ENCODE results near the gene GRHL1. TPM values are rescaled to one million over a fixed set of nuclear protein-coding genes. Genes with fewer than 3 reads are reported as not detected.
A peak's percentile ranks its signal among the peaks of the same experiment; 100 is the strongest.

GRHL1 gene
- total RNA-seq, 1 donor from 2014 or later = 0.43 TPM

DNA sequence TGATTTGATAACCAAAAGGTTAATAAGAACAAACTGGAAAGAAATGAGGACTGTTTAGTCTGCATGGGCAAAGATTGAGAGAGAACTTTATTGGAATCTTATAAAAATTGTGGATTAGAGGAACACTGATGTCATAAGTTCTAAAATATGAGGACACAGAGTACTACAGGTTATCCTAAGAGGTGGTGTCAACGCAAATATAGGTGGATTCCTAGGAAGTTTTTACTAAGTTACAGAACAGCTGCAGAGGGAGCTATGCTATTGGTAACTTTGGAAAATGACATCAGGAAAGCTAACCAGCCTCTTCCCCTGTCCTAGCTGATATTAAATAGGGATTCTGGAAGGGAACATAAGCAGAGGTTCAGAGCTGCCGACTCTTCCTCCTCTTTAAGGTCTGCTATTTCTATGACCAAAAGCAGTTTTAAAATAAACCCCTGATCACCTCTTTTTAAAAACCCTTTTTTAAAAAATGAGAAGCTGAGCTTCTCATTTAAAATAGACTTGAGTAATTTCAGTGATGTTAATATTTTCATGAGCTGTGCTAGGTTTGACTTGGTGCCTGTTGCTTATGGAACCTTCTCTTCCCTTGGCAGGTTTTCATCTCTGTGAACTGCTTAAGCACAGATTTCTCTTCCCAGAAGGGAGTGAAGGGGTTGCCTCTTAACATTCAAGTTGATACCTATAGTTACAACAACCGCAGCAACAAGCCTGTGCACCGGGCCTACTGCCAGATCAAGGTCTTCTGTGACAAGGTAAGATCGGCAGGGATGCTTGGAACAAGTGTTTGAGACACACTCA lies 34.2 kb downstream of the GRHL1 start:
- H3K36me3 ChIP-seq = no peaks in the 10 kb centered on the region
- H3K27ac ChIP-seq = peak overlapping the region; percentile 65 to 76
- DNase-seq (ENCODE audit: low spot score in 2 of 2) = no peak
- no peaks in the 10 kb centered on the region for H3K27me3 ChIP-seq
- H3K9me3 ChIP-seq = no peaks in the 10 kb centered on the region
- H3K4me3 ChIP-seq = no peak overlapping the region
- TF ChIP-seq, protein P1, sequence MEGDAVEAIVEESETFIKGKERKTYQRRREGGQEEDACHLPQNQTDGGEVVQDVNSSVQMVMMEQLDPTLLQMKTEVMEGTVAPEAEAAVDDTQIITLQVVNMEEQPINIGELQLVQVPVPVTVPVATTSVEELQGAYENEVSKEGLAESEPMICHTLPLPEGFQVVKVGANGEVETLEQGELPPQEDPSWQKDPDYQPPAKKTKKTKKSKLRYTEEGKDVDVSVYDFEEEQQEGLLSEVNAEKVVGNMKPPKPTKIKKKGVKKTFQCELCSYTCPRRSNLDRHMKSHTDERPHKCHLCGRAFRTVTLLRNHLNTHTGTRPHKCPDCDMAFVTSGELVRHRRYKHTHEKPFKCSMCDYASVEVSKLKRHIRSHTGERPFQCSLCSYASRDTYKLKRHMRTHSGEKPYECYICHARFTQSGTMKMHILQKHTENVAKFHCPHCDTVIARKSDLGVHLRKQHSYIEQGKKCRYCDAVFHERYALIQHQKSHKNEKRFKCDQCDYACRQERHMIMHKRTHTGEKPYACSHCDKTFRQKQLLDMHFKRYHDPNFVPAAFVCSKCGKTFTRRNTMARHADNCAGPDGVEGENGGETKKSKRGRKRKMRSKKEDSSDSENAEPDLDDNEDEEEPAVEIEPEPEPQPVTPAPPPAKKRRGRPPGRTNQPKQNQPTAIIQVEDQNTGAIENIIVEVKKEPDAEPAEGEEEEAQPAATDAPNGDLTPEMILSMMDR (IDR thresholded peaks at IDR 0.05) = no peak
- intact Hi-C loops (cut with DNase I) = loop anchor here (1.0 to 5.0 kb wide), 5 partner anchors 21 to 422 kb away; partner anchors contain the start of gene GRHL1
- H3K4me1 ChIP-seq = peaks cover 9 to 24% of the 10 kb centered on the region in 2 donors

DNA sequence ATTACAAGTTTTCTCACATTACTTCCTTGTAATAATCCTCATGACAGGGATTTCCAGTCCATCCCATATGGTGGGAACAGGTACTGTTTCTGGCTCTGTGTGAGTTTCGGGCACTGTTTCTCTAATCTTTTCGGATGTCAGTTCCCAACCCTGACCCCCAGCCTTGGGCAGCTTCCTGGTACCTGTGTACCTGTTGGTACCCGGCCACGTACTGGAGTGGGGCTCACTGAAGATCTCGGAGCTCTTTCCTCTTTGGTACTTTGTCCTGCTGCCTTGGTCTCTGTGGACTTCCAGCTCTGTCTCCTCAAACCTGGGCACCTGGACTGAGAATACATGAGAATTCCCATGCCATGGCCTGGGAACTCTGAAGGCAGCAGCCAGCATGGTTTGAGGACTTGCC lies 36.8 kb downstream of the GRHL1 start:
- no peak for DNase-seq (ENCODE audit: low spot score in 2 of 2)
- Histone ChIP-seq H3K27me3 (no peaks in the 10 kb centered on the region), H3K9me3 (no peaks in the 10 kb centered on the region), H3K36me3 (no peaks in the 10 kb centered on the region), H3K27ac (no peak overlapping the region), H3K4me3 (no peak overlapping the region), H3K4me1 (peaks cover 9 to 25% of the 10 kb centered on the region in 2 donors)
- intact Hi-C loops (cut with DNase I) = loop anchor here (5.0 kb wide), 1 partner anchor 419 kb away; no protein-coding TSS in a partner anchor
- TF ChIP-seq, protein P1 (IDR thresholded peaks at IDR 0.05) = no peak

DNA sequence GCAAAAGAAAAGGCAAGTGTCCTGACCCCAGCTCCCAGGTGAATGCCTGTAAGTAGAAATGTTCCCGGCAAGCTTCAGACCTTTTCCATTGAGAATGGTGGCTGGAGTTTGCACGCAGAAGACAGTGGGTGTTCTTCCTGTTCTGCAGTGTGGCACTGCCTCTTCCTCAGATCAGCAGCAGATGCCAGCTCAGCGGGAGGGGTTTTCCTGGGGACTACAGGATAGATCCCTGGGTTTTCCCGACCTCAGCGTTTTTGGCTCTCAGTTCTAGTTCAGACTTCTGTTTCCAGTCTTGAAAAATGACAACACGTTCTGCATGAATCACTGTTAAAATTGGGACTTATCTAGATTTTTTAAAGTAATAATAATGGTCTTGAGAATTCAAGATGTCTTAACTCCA lies 39.2 kb downstream of the GRHL1 start:
- Histone ChIP-seq H3K4me3 (no peak overlapping the region), H3K27ac (no peak overlapping the region), H3K9me3 (no peaks in the 10 kb centered on the region), H3K4me1 (peaks cover 0 to 8% of the 10 kb centered on the region in 2 donors), H3K27me3 (no peaks in the 10 kb centered on the region), H3K36me3 (no peaks in the 10 kb centered on the region)
- TF ChIP-seq, protein P1 (IDR thresholded peaks at IDR 0.05) = no peak
- intact Hi-C loops (cut with DNase I) = no loop called here
- peak in 1 of 2 donors; percentile 74 for DNase-seq (ENCODE audit: low spot score in 2 of 2)

DNA sequence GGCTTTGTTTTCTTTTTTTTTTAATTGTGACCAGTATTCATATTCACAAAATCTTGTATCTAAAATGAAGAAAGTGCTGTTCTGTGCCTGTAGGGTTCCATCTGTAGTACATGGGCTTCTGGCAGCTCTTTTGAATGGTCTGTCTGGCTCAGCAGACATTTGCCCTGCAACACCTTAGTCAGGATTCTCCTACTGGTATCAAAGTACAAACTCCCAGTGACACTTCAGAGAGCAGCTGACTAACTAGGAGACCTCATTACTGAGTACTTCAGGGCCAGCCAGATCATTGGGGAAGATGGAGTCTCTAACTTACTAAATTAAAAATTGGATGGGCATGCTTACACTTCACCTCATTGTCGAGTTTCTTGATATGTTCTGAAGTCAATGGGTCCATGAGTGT lies 39.7 kb downstream of the GRHL1 start:
- TF ChIP-seq, protein P1 (IDR thresholded peaks at IDR 0.05) = no peak
- Histone ChIP-seq H3K27ac (no peak overlapping the region), H3K4me3 (no peak overlapping the region), H3K9me3 (no peaks in the 10 kb centered on the region), H3K4me1 (peaks cover 0 to 8% of the 10 kb centered on the region in 2 donors), H3K36me3 (no peaks in the 10 kb centered on the region), H3K27me3 (no peaks in the 10 kb centered on the region)
- intact Hi-C loops (cut with DNase I) = no loop called here
- DNase-seq (ENCODE audit: low spot score in 2 of 2) = peak in 1 of 2 donors; percentile 18

DNA sequence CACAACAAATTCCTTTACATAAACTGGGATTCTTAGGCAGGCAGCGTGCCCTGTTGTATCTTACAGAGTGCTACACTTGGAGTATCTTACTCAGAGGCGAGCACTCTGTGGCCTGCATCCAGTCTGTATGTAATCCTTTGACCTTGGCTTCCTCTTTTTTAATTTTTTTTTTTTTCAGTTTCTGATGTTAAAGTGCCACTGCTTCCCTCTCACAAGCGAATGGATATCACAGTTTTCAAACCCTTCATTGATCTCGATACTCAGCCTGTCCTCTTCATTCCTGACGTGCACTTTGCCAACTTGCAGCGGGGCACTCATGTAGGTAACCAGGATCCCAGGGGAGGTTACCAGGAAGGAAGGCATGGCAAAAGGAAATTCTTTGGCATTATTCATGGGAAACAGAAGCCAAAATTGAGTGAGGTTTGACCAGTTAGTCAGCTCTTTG lies 40.4 kb downstream of the GRHL1 start:
- peaks cover 0 to 8% of the 10 kb centered on the region in 2 donors for H3K4me1 ChIP-seq
- no peaks in the 10 kb centered on the region for H3K27me3 ChIP-seq

More for the DNA sequence above, 40.4 kb downstream of the GRHL1 start:
- TF ChIP-seq, protein P1 (IDR thresholded peaks at IDR 0.05) = no peak
- H3K27ac ChIP-seq = no peak overlapping the region
- intact Hi-C loops (cut with DNase I) = no loop called here
- DNase-seq (ENCODE audit: low spot score in 2 of 2) = peak in 1 of 2 donors; percentile 59
- H3K9me3 ChIP-seq = no peaks in the 10 kb centered on the region
- no peak overlapping the region for H3K4me3 ChIP-seq
- no peaks in the 10 kb centered on the region for H3K36me3 ChIP-seq

Measured in ascending aorta (tissue), 2 donors.